ENCODE results near the gene ELFN1. TPM values are rescaled to one million over a fixed set of nuclear protein-coding genes. Genes with fewer than 3 reads are reported as not detected.

The ELFN1 gene
- total RNA-seq, 1 donor from 2014 or later = 19.7 TPM

DNA sequence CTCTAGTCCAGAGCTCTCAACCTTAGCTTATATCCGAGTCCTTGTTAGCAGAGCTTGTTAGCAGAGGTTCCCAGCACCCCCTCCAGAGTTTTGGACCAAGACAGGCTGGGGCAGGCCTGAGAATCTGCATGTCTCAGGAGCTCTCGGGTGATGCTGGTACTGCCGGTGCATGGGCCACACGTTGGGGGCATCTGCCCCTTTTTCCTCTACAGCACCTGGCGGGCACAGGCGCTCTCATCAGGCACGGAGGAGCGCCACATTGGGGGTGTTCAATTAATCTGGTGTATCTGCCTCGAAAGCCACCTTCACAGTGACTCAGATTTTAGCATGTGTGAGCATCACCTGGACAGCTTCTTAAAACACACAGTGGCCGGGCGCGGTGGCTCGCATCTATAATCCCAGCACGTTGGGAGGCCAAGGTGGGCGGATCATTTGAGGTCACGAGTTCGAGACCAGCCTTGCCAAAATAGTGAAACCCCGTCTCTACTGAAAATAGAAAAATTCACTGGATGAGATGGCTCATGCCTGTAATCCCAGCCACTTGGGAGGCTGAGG, 117.7 kb downstream of the ELFN1 start:
- Mint-ChIP-seq H3K4me1 (ENCODE audit: low read depth, unreplicated experiment) (no peaks in the 10 kb centered on the region), H3K36me3 (ENCODE audit: low read depth, unreplicated experiment) (no peaks in the 10 kb centered on the region), H3K4me3 (ENCODE audit: unreplicated experiment) (no peak overlapping the region), H3K27ac (ENCODE audit: unreplicated experiment) (no peak overlapping the region), H3K27me3 (ENCODE audit: low read depth, unreplicated experiment) (peaks cover 15% of the 10 kb centered on the region), H3K9me3 (ENCODE audit: unreplicated experiment) (peaks cover 13% of the 10 kb centered on the region)
- Histone ChIP-seq H3K27ac (ENCODE audit: low read depth, low read length) (no peak overlapping the region), H3K9me3 (ENCODE audit: insufficient read depth, low read depth, low read length) (no peaks in the 10 kb centered on the region), H3K4me2 (ENCODE audit: low read length) (no peak overlapping the region), H3K36me3 (ENCODE audit: insufficient read depth, low read length) (no peaks in the 10 kb centered on the region), H3K9ac (ENCODE audit: low read length) (no peak overlapping the region), H3K4me1 (ENCODE audit: insufficient read depth, low read length) (no peaks in the 10 kb centered on the region), H3K79me2 (ENCODE audit: insufficient read depth, low read length) (no peaks in the 10 kb centered on the region), H4K20me1 (ENCODE audit: insufficient read depth, low read length) (no peaks in the 10 kb centered on the region), H3K4me3 (ENCODE audit: insufficient read depth, low read depth, low read length) (no peak overlapping the region), H2AFZ (ENCODE audit: low read depth, low read length) (no peak overlapping the region), H3K27me3 (ENCODE audit: insufficient read depth, low read length) (no peaks in the 10 kb centered on the region)
- TF ChIP-seq EZH2 (IDR thresholded peaks at IDR 0.05; ENCODE audit: insufficient read depth, low read length) = no peak
- TF ChIP-seq, protein P1, sequence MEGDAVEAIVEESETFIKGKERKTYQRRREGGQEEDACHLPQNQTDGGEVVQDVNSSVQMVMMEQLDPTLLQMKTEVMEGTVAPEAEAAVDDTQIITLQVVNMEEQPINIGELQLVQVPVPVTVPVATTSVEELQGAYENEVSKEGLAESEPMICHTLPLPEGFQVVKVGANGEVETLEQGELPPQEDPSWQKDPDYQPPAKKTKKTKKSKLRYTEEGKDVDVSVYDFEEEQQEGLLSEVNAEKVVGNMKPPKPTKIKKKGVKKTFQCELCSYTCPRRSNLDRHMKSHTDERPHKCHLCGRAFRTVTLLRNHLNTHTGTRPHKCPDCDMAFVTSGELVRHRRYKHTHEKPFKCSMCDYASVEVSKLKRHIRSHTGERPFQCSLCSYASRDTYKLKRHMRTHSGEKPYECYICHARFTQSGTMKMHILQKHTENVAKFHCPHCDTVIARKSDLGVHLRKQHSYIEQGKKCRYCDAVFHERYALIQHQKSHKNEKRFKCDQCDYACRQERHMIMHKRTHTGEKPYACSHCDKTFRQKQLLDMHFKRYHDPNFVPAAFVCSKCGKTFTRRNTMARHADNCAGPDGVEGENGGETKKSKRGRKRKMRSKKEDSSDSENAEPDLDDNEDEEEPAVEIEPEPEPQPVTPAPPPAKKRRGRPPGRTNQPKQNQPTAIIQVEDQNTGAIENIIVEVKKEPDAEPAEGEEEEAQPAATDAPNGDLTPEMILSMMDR (IDR thresholded peaks at IDR 0.05; ENCODE audit: insufficient read depth, low read depth, low read length) = no peak
- no peak for DNase-seq (ENCODE audit: low read depth)
- FAIRE-seq = no peak

DNA sequence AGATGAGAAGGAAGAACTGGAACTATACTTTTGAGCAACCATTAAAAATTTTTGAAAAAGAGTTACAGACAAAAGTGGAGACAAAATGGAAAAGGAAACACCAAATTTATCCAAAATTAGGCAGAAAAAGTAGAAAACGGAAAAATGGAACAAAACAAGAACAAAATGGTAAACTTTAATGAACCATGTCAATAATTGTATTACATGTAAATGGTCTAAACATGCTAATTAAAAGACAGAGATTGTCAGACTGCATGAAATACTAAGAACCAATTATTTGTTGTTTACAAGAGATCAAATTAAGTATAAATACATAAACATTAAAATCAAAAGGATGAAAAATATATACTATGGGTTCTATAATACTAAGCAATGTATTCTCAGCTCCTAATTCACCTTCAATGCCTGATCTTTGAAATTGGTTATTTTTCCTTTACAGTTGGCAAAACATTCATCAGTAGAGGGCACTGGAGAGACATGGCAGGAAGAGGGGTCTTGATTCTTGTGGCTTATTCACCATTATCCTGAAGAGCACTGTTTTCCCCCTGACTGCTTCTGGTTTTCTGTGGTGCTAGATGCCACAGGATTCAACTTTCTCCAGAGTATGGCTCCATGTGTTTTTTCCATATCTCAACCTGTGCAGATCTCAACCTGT, 124.9 kb downstream of the ELFN1 start:
- no peak overlapping the region for H2AFZ ChIP-seq (ENCODE audit: low read depth, low read length)
- no peak for FAIRE-seq
- Mint-ChIP-seq H3K36me3 (ENCODE audit: low read depth, unreplicated experiment) (peaks cover 2% of the 10 kb centered on the region), H3K27ac (ENCODE audit: unreplicated experiment) (no peak overlapping the region), H3K27me3 (ENCODE audit: low read depth, unreplicated experiment) (peaks cover 21% of the 10 kb centered on the region), H3K4me3 (ENCODE audit: unreplicated experiment) (no peak overlapping the region), H3K4me1 (ENCODE audit: low read depth, unreplicated experiment) (no peaks in the 10 kb centered on the region), H3K9me3 (ENCODE audit: unreplicated experiment) (peaks cover 22% of the 10 kb centered on the region)
- H3K27ac ChIP-seq (ENCODE audit: low read depth, low read length) = no peak overlapping the region
- H3K4me1 ChIP-seq (ENCODE audit: insufficient read depth, low read length) = no peaks in the 10 kb centered on the region
- no peak for DNase-seq (ENCODE audit: low read depth)
- H3K36me3 ChIP-seq (ENCODE audit: insufficient read depth, low read length) = no peaks in the 10 kb centered on the region
- peaks cover 10% of the 10 kb centered on the region for H3K9me3 ChIP-seq (ENCODE audit: insufficient read depth, low read depth, low read length)
- H3K9ac ChIP-seq (ENCODE audit: low read length) = no peak overlapping the region
- no peak for TF ChIP-seq EZH2 (IDR thresholded peaks at IDR 0.05; ENCODE audit: insufficient read depth, low read length)
- TF ChIP-seq, protein P1 (IDR thresholded peaks at IDR 0.05; ENCODE audit: insufficient read depth, low read depth, low read length) = peak; percentile 12
- no peak overlapping the region for H3K4me2 ChIP-seq (ENCODE audit: low read length)
- H3K4me3 ChIP-seq (ENCODE audit: insufficient read depth, low read depth, low read length) = no peak overlapping the region
- no peaks in the 10 kb centered on the region for H3K27me3 ChIP-seq (ENCODE audit: insufficient read depth, low read length)
- no peaks in the 10 kb centered on the region for H4K20me1 ChIP-seq (ENCODE audit: insufficient read depth, low read length)
- H3K79me2 ChIP-seq (ENCODE audit: insufficient read depth, low read length) = no peaks in the 10 kb centered on the region

Other genes starting within 250 kb of the ELFN1 start
- 41.5 and 43.4 TPM in 2 replicates for gene MICALL2, start 210.8 kb upstream of the ELFN1 start, total RNA-seq
- 81.4 and 81.9 TPM in 2 replicates for gene INTS1, start 165.9 kb upstream of the ELFN1 start, total RNA-seq
- gene MAFK, start 139.6 kb upstream of the ELFN1 start, total RNA-seq = 36.2 and 36.6 TPM in 2 replicates
- gene TMEM184A, start 114.1 kb upstream of the ELFN1 start, total RNA-seq = 1.8 and 2.1 TPM in 2 replicates
- 30.3 and 33.6 TPM in 2 replicates for gene PSMG3, start 100.2 kb upstream of the ELFN1 start, total RNA-seq

Data from astrocyte (in vitro differentiated cells and primary cell).